ENCODE measurements around the gene HIPK2. TPM values are rescaled to one million over a fixed set of nuclear protein-coding genes. Genes with fewer than 3 reads are reported as not detected.

The HIPK2 gene
- polyA plus RNA-seq, 3 donors, result 1.6 to 12.1 (median 3.0) TPM

- Histone ChIP-seq H3K9ac (ENCODE audit: insufficient read depth, low read length, poor library complexity, severe bottlenecking) (no peak overlapping the region), H3K4me3 (replicated peaks in 1 of 3; ENCODE audit: low read depth in 2 of 3, low read length in 3 of 3) (no peak overlapping the region), H3K4me2 (replicated peaks; ENCODE audit: extremely low read depth, low read length, poor library complexity, severe bottlenecking) (no peak overlapping the region), H4K20me1 (ENCODE audit: insufficient read depth, low read length) (peaks cover 73% of the 10 kb centered on the region), H3K36me3 (replicated peaks in 1 of 2; ENCODE audit: control insufficient read depth in 1 of 2, insufficient read depth in 2 of 2, low read length in 2 of 2) (peaks cover 0 to 12% of the 10 kb centered on the region in 2 donors), H2AFZ (ENCODE audit: insufficient read depth, low read depth, low read length, poor library complexity, severe bottlenecking) (no peak overlapping the region), H3K4me1 (ENCODE audit: control insufficient read depth in 1 of 2, insufficient read depth in 2 of 2, low read length in 2 of 2) (peaks cover 15 to 29% of the 10 kb centered on the region in 2 donors), H3K27me3 (ENCODE audit: control insufficient read depth in 2 of 2, insufficient read depth in 2 of 2, low read length in 2 of 2) (no peaks in the 10 kb centered on the region), H3K27ac (ENCODE audit: low read depth in 1 of 2, low read length in 2 of 2) (no peak overlapping the region), H3K79me2 (ENCODE audit: insufficient read depth, low read length) (peaks cover 60% of the 10 kb centered on the region), H3K9me3 (replicated peaks in 1 of 2; ENCODE audit: control insufficient read depth in 1 of 2, insufficient read depth in 1 of 2, low read length in 2 of 2) (no peaks in the 10 kb centered on the region)
- Mint-ChIP-seq H3K27me3 (ENCODE audit: low read depth in 3 of 3) (peaks cover 0 to 2% (median 0%) of the 10 kb centered on the region in 3 donors), H3K4me1 (peaks cover 53% of the 10 kb centered on the region), H3K36me3 (peaks cover 43% of the 10 kb centered on the region in 2 donors), H3K27ac (peak overlapping the region in 1 of 7 donors; percentile 81), H3K9me3 (peaks cover 0 to 2% (median 0%) of the 10 kb centered on the region in 7 donors), H3K4me3 (no peak overlapping the region)
- TF ChIP-seq CTCF (IDR thresholded peaks at IDR 0.05), result no peak
- intact Hi-C loops (cut with micrococcal nuclease), result no loop called here
- DNase-seq, result no peak
- no CpG with 5 or more reads among the region's 3 CpGs for WGBS (ENCODE audit: insufficient coverage)
Observed at GRCh38 chr7:139658296-139658695, 119.5 kb downstream of the HIPK2 start.

- Histone ChIP-seq H3K27ac (ENCODE audit: low read depth in 1 of 2, low read length in 2 of 2) (no peak overlapping the region), H4K20me1 (ENCODE audit: insufficient read depth, low read length) (peaks cover 68% of the 10 kb centered on the region), H3K79me2 (ENCODE audit: insufficient read depth, low read length) (peaks cover 57% of the 10 kb centered on the region), H3K4me1 (ENCODE audit: control insufficient read depth in 1 of 2, insufficient read depth in 2 of 2, low read length in 2 of 2) (peaks cover 19 to 31% of the 10 kb centered on the region in 2 donors), H3K27me3 (ENCODE audit: control insufficient read depth in 2 of 2, insufficient read depth in 2 of 2, low read length in 2 of 2) (no peaks in the 10 kb centered on the region), H3K4me2 (replicated peaks; ENCODE audit: extremely low read depth, low read length, poor library complexity, severe bottlenecking) (no peak overlapping the region), H3K4me3 (replicated peaks in 1 of 3; ENCODE audit: low read depth in 2 of 3, low read length in 3 of 3) (no peak overlapping the region), H3K9me3 (replicated peaks in 1 of 2; ENCODE audit: control insufficient read depth in 1 of 2, insufficient read depth in 1 of 2, low read length in 2 of 2) (no peaks in the 10 kb centered on the region), H3K9ac (ENCODE audit: insufficient read depth, low read length, poor library complexity, severe bottlenecking) (no peak overlapping the region), H2AFZ (ENCODE audit: insufficient read depth, low read depth, low read length, poor library complexity, severe bottlenecking) (no peak overlapping the region), H3K36me3 (replicated peaks in 1 of 2; ENCODE audit: control insufficient read depth in 1 of 2, insufficient read depth in 2 of 2, low read length in 2 of 2) (peaks cover 0 to 12% of the 10 kb centered on the region in 2 donors)
- H3K4me3 Mint-ChIP-seq, result no peak overlapping the region
- DNase-seq, result peak in 1 of 3 donors; percentile 42
- TF ChIP-seq CTCF (IDR thresholded peaks at IDR 0.05), result no peak
- peaks cover 39 to 43% of the 10 kb centered on the region in 2 donors for H3K36me3 Mint-ChIP-seq
- H3K27me3 Mint-ChIP-seq (ENCODE audit: low read depth in 3 of 3), result peaks cover 0 to 2% (median 0%) of the 10 kb centered on the region in 3 donors
- H3K9me3 Mint-ChIP-seq, result peaks cover 0 to 2% (median 0%) of the 10 kb centered on the region in 7 donors
- H3K4me1 Mint-ChIP-seq, result peaks cover 54% of the 10 kb centered on the region
- WGBS (ENCODE audit: insufficient coverage), result 33% methylated on average over 1 of the region's 1 CpG
- intact Hi-C loops (cut with micrococcal nuclease), result no loop called here
- H3K27ac Mint-ChIP-seq, result peak overlapping the region in 3 of 7 donors; percentile 7 to 33 (median 11)
Observed at GRCh38 chr7:139657725-139658124, 120.1 kb downstream of the HIPK2 start.

Data from CD14-positive monocyte (primary cell).